HG02870 (cell line): ENCODE data around the gene TP53INP2.
"Not testable (repeated sequence)": the region's sequence is repeated elsewhere in the genome, so short reads cannot be mapped to it uniquely, and the experiment has no call there.

Source experiments
- ATAC-seq: cut with Tn5 transposase; IDR thresholded peaks from one replicate; pipeline ENCODE4 v1.9.1; 2021; ENCODE audit warnings: mild to moderate bottlenecking, moderate library complexity; ENCODE audit not compliant: unreplicated experiment

The TP53INP2 gene

GRCh38 chr20:34704177-34705007 is at the start of gene TP53INP2:
Gene TP53INP2 (plus strand): TSS chr20:34704344. CDS start chr20:34708740, 4,396 bp downstream.
- peak; percentile 51 for ATAC-seq

- not testable (repeated sequence) for ATAC-seq
Measured at GRCh38 chr20:34658654-34659053, 45.5 kb upstream of the TP53INP2 start.

DNA sequence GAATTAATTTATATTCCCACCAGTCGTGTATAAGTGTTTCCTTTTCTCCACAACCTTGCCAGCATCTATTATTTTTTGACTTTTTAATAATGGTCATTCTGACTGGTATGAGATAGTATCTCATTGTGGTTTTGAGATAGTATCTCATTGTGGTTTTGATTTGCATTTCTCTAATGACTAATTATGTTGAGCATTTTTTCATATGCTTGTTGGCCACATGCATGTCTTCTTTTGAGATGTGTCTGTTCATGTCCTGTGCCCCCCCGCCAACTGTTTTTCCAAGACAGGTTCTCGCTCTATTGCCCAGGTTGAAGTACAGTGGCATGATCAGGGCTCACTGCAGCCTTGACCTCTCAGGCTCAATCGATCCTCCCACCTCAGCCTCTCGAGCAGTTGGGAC is 42.3 kb upstream of the TP53INP2 start:
- ATAC-seq, result not testable (repeated sequence)

DNA sequence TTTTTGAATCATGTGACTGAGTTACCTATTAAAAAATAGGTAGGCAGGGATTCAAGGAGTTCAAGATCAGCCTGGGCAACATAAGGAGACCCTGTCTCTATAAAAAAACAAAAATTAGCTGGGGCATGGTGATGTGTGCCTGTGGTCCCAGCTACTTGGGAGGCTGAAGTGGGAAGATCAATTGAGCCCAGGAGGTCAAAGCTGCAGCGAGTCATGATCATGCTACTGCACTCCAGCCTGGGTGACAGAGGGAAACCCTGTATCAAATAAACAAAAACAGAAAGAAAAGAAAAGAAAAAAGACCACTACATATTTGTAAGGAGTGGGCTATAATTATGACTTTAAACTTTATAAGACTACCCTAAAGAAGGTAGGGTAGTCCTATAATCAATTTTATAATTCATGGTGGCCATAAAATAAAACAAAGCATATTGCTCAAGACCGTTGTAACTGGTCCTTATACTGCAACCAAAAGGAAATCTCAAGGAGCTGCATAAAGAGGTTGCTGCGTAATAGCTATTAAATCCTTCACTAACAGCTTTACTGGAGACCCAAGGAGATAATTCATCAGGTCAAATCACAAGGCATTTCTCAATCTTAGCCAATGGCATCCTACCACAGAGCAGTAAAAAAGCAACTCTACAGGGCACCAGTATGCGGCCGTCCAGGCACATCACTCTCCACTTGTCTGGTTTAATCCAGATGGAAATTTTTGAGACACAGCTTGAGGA is 40.8 kb upstream of the TP53INP2 start:
- ATAC-seq, result no peak

DNA sequence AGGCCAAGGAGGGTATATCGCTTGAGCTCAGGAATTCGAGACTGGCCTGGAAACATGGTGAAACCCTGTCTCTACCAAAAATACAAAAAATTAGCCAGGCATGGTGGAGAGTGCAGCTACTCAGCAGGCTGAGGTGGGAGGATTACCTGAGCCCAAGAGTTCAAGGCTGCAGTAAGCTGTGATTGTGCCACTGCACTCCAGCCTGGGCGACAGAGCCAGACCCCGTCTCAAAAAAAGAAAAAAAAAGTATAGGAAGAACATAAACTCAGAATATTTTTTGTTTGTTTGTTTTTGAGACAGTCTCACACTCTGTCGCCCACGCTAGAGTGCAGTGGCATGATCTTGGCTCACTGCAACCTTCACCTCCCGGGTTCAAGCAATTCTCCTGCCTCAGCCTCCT is 39.4 kb upstream of the TP53INP2 start:
- ATAC-seq, result not testable (repeated sequence)

DNA sequence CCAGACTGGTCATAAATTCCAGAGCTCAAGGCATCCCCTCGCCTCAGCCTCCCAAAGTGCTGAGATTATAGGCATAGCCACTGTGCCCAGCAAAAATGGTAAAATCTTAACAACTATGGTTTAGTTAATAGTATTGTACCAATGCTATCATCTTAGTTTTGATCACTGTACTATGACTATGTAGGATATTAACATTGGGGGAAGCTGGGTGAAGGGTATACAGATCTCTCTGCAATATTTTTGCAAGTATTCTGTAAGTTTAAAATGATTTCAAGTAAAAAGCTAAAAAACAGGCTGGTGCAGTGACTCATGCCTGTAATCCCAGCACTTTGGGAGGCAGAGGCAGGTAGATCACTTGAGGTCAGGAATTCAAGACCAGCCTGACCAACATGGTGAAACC is 35.0 kb upstream of the TP53INP2 start:
- ATAC-seq, result no peak

DNA sequence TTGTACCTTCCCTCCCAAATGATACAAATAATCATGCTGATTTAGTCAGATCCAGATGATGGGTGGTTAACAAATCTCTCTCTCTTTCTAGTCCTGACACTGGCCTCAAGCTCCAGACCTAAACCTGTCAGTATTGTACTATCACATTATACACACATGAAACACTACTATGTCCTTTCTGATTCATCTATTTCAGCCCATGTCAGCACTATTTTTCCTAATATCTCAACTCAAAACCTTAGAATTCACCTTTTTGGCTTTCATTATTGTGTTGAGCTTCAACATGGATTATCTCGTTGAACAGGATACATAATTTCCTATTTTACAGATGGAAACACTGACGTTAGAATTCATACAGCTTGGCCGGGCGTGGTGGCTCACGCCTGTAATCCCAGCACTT is 30.7 kb upstream of the TP53INP2 start:
- no peak for ATAC-seq

GRCh38 chr20:34675561-34675960 is 28.6 kb upstream of the TP53INP2 start:
- no peak for ATAC-seq

DNA sequence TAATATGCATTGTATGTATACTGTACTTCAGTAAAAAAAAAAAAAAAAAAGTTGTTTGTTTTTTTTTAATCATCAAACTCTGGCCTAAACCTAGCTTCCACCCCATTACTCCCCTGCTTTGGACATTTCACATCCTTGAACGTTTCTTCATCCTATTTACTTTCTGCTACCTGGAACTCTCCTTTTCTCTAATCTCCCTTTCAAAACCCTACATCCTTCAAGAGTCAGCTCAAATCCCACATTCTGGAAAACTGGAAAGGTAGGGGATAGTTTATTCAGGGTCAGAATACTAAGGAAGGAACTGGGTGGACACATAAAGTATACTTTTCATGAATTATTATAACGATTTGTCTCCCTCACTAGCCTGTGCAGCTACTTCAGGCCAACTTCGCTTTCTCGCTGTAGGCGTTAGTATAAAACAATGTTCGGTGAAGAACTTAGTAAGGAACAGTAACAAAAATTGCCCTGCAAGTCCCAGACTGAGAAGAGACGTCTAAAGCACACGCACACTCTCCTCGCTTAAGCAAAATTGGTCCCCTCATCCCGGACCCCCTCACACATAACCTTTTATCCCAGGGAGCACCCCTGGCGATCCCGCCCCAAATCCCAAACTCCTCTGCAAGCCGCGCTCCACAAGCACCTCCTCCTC is 28.0 kb upstream of the TP53INP2 start:
- no peak for ATAC-seq

GRCh38 chr20:34676642-34677373 is 27.3 kb upstream of the TP53INP2 start, which contains the start of gene PIGU:
Gene PIGU (minus strand): TSS chr20:34677092. CDS start chr20:34677085, 7 bp downstream.
- peak; percentile 87 for ATAC-seq

DNA sequence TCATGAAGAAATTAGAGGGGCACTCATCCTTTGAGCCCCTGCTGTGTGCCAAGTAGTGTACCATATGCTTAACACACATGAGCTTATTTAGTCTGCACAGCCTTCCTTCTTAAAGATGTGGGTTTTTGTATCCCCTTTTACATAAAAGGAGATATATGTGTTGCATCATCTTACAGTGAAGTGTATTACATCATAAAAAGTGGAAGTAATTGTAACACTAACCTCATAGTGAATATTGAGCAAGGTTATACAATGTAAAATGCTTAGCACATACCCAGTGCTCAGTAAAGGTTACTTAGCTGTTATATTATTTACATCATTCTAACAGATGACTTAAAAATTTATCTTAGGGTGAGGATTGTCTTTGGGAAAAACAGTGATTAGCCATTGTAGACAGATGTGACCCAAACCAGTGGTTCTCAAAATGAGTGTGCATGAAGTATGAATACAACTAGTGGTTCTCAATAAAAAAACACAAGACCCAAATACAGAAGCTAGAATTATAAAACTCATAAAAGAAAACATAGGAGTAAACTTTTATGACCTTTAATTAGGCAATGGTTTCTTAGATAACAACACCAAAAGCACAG is 23.5 kb upstream of the TP53INP2 start:
- ATAC-seq, result no peak

- ATAC-seq, result no peak
Measured at GRCh38 chr20:34683667-34684066, 20.5 kb upstream of the TP53INP2 start.

DNA sequence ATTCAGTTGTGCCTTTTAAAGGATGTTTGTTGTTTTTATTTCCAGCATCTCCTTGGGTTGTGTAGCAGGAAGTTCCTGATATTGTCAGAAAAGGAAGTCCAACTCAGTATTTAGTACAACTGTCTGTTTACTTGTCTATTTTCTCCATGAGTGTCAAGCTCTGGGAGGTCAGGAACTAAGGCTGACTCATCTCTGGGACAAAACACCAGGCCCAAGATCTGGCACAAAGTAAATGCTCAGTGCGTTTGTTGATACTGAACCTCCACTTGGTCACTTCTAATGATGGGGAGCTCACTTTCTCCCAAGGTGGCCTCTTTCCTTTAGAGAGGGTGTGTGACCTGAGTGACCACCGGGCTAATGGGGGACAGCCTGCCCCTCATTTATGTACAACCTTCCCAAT is 14.7 kb upstream of the TP53INP2 start:
- ATAC-seq, result no peak

- no peak for ATAC-seq
Measured at GRCh38 chr20:34691838-34692237, 12.3 kb upstream of the TP53INP2 start.

DNA sequence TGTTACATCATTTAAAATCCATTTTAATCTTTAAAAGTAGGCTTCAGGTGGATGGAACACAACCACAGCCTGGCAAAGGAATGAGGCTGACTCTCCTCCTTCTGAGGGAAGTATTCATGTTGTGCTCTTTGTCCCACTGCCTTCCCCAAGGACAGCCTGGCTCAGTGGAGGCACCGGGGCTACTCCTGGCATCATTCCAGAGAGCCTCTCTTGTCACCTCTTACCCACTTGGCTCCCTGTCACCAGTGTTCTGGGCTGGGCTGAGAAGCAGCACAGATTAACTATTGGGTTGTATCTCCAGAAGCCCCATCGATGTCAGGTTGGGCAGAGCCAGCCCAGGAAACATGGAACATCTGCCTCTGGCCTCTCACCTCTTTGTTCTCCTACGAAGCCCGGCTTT is 10.7 kb upstream of the TP53INP2 start:
- ATAC-seq, result no peak

DNA sequence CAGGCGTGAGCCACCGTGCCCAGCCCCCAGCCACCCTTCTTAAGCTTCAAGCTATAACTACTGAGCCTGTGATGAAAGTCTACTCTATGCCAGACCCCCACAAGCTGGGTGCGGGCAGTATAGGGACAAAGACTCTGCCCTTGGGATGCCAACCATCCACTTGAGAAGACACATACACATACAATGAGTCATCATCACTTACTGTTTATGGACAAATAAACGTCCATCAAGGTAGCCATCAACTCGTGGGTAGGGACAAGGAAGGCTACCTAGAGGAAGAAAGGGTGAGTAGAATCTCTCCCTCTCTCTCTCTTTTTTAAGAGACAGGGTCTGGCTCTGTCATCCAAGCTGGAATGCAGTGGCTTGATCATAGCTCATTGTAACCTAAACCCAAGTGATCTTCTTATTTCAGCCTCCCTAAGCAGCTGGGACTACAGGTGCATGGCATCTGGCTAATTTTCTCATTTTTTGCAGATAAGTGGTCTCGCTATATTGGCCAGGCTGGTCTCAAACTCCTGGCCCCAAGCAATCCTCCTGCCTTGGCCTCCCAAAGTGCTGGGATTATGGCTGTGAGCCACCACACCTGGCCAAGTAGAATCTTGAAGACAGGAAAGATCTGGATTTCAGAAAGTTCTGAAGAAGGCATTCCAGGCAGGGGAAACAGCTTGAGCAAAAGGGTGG is 2.6 kb upstream of the TP53INP2 start:
- no peak for ATAC-seq

GRCh38 chr20:34703061-34703423 is 1.1 kb upstream of the TP53INP2 start:
- ATAC-seq, result no peak

DNA sequence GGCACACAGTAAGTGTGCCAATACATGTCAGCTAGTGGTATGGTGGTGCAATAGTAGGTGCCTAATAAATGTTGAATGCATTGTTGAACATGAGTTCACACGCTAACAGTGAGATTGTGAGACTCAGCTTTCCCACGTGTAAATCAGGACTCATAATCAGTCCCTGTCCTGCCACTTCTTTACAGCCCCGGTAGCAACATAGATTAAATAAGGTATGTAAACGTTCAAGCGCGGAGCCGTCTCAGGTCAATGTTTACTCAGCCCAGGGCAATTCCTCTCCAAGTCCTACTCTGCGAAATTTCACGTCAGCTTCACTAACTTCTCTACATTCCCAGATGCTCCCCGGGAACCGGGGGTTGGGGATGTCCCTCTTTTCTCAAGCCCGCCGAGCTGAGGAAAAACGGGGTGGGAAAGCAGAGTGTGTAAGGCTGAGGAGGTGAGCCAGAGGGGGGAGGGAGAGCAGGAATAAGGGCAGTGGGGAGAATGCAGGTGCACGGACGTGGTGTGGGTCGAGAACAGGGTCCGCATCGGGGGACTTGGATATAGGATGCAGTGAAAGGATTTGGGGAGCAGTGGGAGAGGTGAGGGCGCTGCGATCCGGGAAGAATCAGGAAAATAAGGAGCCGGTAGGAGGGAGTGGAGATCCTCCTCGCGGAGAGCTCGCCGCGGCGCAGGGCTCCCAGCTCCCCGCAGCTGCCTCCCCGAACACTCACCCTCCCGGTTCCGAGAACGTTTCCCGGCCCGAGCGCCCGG is 544 bp upstream of the TP53INP2 start:
- ATAC-seq, result no peak

GRCh38 chr20:34705008-34705396 is 858 bp downstream of the TP53INP2 start:
- no peak for ATAC-seq
